ENCODE measurements around the gene GSTA1.
"Not testable (repeated sequence)": the region's sequence is repeated elsewhere in the genome, so short reads cannot be mapped to it uniquely, and the experiment has no call there.

Gene GSTA1

GRCh38 chr6:52808660-52809059 is 5.0 kb upstream of the GSTA1 start:
- H3K9me3 ChIP-seq (ENCODE audit: control insufficient read depth, low read length): no peaks in the 10 kb centered on the region
- H3K4me1 ChIP-seq (ENCODE audit: control insufficient read depth, insufficient read depth, low read length, poor library complexity, severe bottlenecking): no peaks in the 10 kb centered on the region
- DNase-seq: no peak
- H3K27me3 ChIP-seq (replicated peaks; ENCODE audit: control insufficient read depth, insufficient read depth, low read length, poor library complexity, severe bottlenecking): no peaks in the 10 kb centered on the region
- no peak overlapping the region for H3K27ac ChIP-seq (ENCODE audit: insufficient read depth, low read length, poor library complexity, severe bottlenecking)
- H3K4me3 ChIP-seq (ENCODE audit: insufficient read depth, low read depth, low read length, poor library complexity, severe bottlenecking): no peak overlapping the region
- no peaks in the 10 kb centered on the region for H3K36me3 ChIP-seq (ENCODE audit: control insufficient read depth, insufficient read depth, low read length)

GRCh38 chr6:52802806-52803205 is 810 bp downstream of the GSTA1 start:
- Histone ChIP-seq H3K4me3 (ENCODE audit: insufficient read depth, low read depth, low read length, poor library complexity, severe bottlenecking) (no peak overlapping the region), H3K36me3 (ENCODE audit: control insufficient read depth, insufficient read depth, low read length) (no peaks in the 10 kb centered on the region), H3K9me3 (ENCODE audit: control insufficient read depth, low read length) (no peaks in the 10 kb centered on the region), H3K27me3 (replicated peaks; ENCODE audit: control insufficient read depth, insufficient read depth, low read length, poor library complexity, severe bottlenecking) (no peaks in the 10 kb centered on the region), H3K4me1 (ENCODE audit: control insufficient read depth, insufficient read depth, low read length, poor library complexity, severe bottlenecking) (no peaks in the 10 kb centered on the region), H3K27ac (ENCODE audit: insufficient read depth, low read length, poor library complexity, severe bottlenecking) (no peak overlapping the region)
- DNase-seq: no peak

DNA sequence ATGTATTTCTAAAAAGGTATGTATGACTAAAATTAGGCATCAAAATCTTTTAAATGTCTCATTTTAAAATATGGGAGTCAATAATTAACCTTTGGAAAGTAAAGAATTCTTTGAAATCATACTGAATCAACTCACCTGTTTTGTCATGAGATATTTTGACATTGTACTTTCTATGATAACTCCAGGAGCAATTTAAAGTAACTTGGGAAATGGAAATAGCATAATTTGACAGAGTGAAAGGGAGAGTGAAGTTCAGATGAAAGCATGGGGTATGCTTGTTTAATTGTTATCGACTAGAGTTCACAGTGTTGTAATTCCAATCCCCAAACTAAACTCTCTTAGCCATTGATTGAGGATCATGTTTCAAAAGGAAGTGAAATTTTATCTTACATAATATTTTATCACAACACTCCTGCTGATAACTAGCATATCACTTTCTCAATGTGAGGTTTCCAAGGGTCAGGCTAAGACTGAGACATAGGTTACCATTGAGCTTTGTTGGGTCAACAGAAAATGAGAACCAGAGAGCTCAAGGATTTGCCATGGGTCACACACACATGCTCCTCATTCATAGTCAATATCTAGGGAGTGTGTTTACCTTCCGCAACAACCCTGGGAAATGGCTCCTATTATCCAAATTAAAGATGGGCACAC is 2.3 kb downstream of the GSTA1 start:
- DNase-seq: no peak
- H3K27ac ChIP-seq (ENCODE audit: insufficient read depth, low read length, poor library complexity, severe bottlenecking): no peak overlapping the region
- no peaks in the 10 kb centered on the region for H3K4me1 ChIP-seq (ENCODE audit: control insufficient read depth, insufficient read depth, low read length, poor library complexity, severe bottlenecking)
- no peaks in the 10 kb centered on the region for H3K9me3 ChIP-seq (ENCODE audit: control insufficient read depth, low read length)
- no peaks in the 10 kb centered on the region for H3K36me3 ChIP-seq (ENCODE audit: control insufficient read depth, insufficient read depth, low read length)
- no peak overlapping the region for H3K4me3 ChIP-seq (ENCODE audit: insufficient read depth, low read depth, low read length, poor library complexity, severe bottlenecking)
- H3K27me3 ChIP-seq (replicated peaks; ENCODE audit: control insufficient read depth, insufficient read depth, low read length, poor library complexity, severe bottlenecking): no peaks in the 10 kb centered on the region

- not testable (repeated sequence) for H3K9me3 ChIP-seq (ENCODE audit: control insufficient read depth, low read length); H3K4me1 ChIP-seq (ENCODE audit: control insufficient read depth, insufficient read depth, low read length, poor library complexity, severe bottlenecking); H3K36me3 ChIP-seq (ENCODE audit: control insufficient read depth, insufficient read depth, low read length); H3K4me3 ChIP-seq (ENCODE audit: insufficient read depth, low read depth, low read length, poor library complexity, severe bottlenecking); H3K27ac ChIP-seq (ENCODE audit: insufficient read depth, low read length, poor library complexity, severe bottlenecking); H3K27me3 ChIP-seq (replicated peaks; ENCODE audit: control insufficient read depth, insufficient read depth, low read length, poor library complexity, severe bottlenecking); DNase-seq
These were observed 4.3 kb downstream of the GSTA1 start for GRCh38 chr6:52799272-52799671.

GRCh38 chr6:52794366-52794765 is 9.2 kb downstream of the GSTA1 start:
- not testable (repeated sequence) for H3K4me3 ChIP-seq (ENCODE audit: insufficient read depth, low read depth, low read length, poor library complexity, severe bottlenecking); H3K4me1 ChIP-seq (ENCODE audit: control insufficient read depth, insufficient read depth, low read length, poor library complexity, severe bottlenecking); H3K27ac ChIP-seq (ENCODE audit: insufficient read depth, low read length, poor library complexity, severe bottlenecking); H3K9me3 ChIP-seq (ENCODE audit: control insufficient read depth, low read length); H3K36me3 ChIP-seq (ENCODE audit: control insufficient read depth, insufficient read depth, low read length); H3K27me3 ChIP-seq (replicated peaks; ENCODE audit: control insufficient read depth, insufficient read depth, low read length, poor library complexity, severe bottlenecking); DNase-seq

GRCh38 chr6:52790861-52791260 is 12.8 kb downstream of the GSTA1 start:
- H3K27ac ChIP-seq (ENCODE audit: insufficient read depth, low read length, poor library complexity, severe bottlenecking): no peak overlapping the region
- no peaks in the 10 kb centered on the region for H3K9me3 ChIP-seq (ENCODE audit: control insufficient read depth, low read length)
- H3K36me3 ChIP-seq (ENCODE audit: control insufficient read depth, insufficient read depth, low read length): no peaks in the 10 kb centered on the region
- no peak overlapping the region for H3K4me3 ChIP-seq (ENCODE audit: insufficient read depth, low read depth, low read length, poor library complexity, severe bottlenecking)
- no peaks in the 10 kb centered on the region for H3K27me3 ChIP-seq (replicated peaks; ENCODE audit: control insufficient read depth, insufficient read depth, low read length, poor library complexity, severe bottlenecking)
- no peak for DNase-seq
- H3K4me1 ChIP-seq (ENCODE audit: control insufficient read depth, insufficient read depth, low read length, poor library complexity, severe bottlenecking): no peaks in the 10 kb centered on the region

GRCh38 chr6:52789658-52790057 is 14.0 kb downstream of the GSTA1 start:
- not testable (repeated sequence) for H3K36me3 ChIP-seq (ENCODE audit: control insufficient read depth, insufficient read depth, low read length); H3K9me3 ChIP-seq (ENCODE audit: control insufficient read depth, low read length); H3K4me1 ChIP-seq (ENCODE audit: control insufficient read depth, insufficient read depth, low read length, poor library complexity, severe bottlenecking); DNase-seq; H3K27me3 ChIP-seq (replicated peaks; ENCODE audit: control insufficient read depth, insufficient read depth, low read length, poor library complexity, severe bottlenecking); H3K27ac ChIP-seq (ENCODE audit: insufficient read depth, low read length, poor library complexity, severe bottlenecking); H3K4me3 ChIP-seq (ENCODE audit: insufficient read depth, low read depth, low read length, poor library complexity, severe bottlenecking)

DNA sequence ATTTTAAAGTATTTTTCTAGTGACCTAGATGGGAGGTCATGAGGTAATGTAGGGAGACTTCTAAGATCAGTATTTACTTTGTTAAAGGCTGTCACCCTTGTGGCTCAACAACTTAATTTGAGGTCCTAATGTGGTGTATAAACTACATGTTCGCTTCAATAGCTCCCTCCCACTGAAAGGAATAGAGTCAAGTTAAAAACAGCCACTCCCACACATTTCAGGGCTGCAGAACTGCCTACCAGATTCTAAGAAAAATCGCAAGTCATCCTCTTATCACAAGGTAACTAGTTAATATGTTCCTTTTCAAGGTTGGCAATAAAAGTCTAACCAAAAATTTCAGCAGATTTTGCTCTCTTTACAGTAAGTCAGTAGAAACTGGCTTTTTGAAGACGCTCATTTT is 15.1 kb downstream of the GSTA1 start:
- no peak for DNase-seq
- Histone ChIP-seq H3K4me3 (ENCODE audit: insufficient read depth, low read depth, low read length, poor library complexity, severe bottlenecking) (no peak overlapping the region), H3K36me3 (ENCODE audit: control insufficient read depth, insufficient read depth, low read length) (no peaks in the 10 kb centered on the region), H3K4me1 (ENCODE audit: control insufficient read depth, insufficient read depth, low read length, poor library complexity, severe bottlenecking) (no peaks in the 10 kb centered on the region), H3K27me3 (replicated peaks; ENCODE audit: control insufficient read depth, insufficient read depth, low read length, poor library complexity, severe bottlenecking) (no peaks in the 10 kb centered on the region), H3K9me3 (ENCODE audit: control insufficient read depth, low read length) (no peaks in the 10 kb centered on the region), H3K27ac (ENCODE audit: insufficient read depth, low read length, poor library complexity, severe bottlenecking) (no peak overlapping the region)

GRCh38 chr6:52787917-52788316 is 15.7 kb downstream of the GSTA1 start:
- no peak for DNase-seq
- Histone ChIP-seq H3K27ac (ENCODE audit: insufficient read depth, low read length, poor library complexity, severe bottlenecking) (no peak overlapping the region), H3K9me3 (ENCODE audit: control insufficient read depth, low read length) (no peaks in the 10 kb centered on the region), H3K4me1 (ENCODE audit: control insufficient read depth, insufficient read depth, low read length, poor library complexity, severe bottlenecking) (no peaks in the 10 kb centered on the region), H3K36me3 (ENCODE audit: control insufficient read depth, insufficient read depth, low read length) (no peaks in the 10 kb centered on the region), H3K27me3 (replicated peaks; ENCODE audit: control insufficient read depth, insufficient read depth, low read length, poor library complexity, severe bottlenecking) (no peaks in the 10 kb centered on the region), H3K4me3 (ENCODE audit: insufficient read depth, low read depth, low read length, poor library complexity, severe bottlenecking) (no peak overlapping the region)

DNA sequence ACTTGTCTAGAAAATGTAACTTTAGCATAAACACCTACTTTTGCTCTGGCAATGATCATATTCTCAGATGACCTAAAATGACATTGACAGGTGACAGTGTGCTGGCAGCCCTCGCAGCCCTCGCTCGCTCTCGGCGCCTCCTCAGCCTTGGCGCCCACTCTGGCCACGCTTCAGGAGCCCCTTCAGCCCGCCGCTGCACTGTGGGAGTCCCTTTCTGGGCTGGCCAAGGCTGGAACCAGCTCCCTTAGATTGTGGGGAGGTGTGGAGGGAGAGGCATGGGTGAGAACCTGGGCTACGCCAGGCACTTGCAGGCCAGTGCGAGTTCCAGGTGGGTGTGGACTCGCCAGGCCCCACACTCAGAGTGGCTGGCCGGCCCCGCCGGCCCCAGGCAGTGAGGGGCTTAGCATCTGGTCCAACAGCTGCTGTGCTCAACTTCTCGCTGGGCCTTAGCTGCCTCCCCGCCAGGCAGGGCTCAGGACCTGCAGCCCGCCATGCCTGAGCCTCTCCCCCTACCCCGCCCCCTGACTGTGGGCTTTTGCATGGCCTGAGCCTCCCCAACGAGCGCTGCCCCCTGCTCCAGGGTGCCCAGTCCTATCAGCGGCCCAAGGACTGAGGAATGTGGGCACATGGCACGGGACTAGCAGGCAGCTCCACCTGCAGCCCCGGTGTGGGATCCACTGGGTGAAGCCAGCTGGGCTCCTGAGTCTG is 17.2 kb downstream of the GSTA1 start:
- Histone ChIP-seq H3K36me3 (ENCODE audit: control insufficient read depth, insufficient read depth, low read length) (no peaks in the 10 kb centered on the region), H3K27ac (ENCODE audit: insufficient read depth, low read length, poor library complexity, severe bottlenecking) (no peak overlapping the region), H3K4me1 (ENCODE audit: control insufficient read depth, insufficient read depth, low read length, poor library complexity, severe bottlenecking) (no peaks in the 10 kb centered on the region), H3K27me3 (replicated peaks; ENCODE audit: control insufficient read depth, insufficient read depth, low read length, poor library complexity, severe bottlenecking) (no peaks in the 10 kb centered on the region), H3K4me3 (ENCODE audit: insufficient read depth, low read depth, low read length, poor library complexity, severe bottlenecking) (no peak overlapping the region), H3K9me3 (ENCODE audit: control insufficient read depth, low read length) (no peaks in the 10 kb centered on the region)
- no peak for DNase-seq

Data from effector memory CD4-positive, alpha-beta T cell (primary cell).